Tongue (tissue), 2 donors: ENCODE data around the gene DLAT. TPM values are rescaled to one million over a fixed set of nuclear protein-coding genes. Genes with fewer than 3 reads are reported as not detected.
A peak's percentile ranks its signal among the peaks of the same experiment; 100 is the strongest.

Experiments
- DNase-seq: peaks from one replicate; pipeline ENCODE4 v3.0.0-alpha.2; 2015
- total RNA-seq: library from RNA; depleted of rRNA; stranded (reverse); fragments of >200 nt; gene quantifications from one replicate; pipeline ENCODE4 v1.2.3, GENCODE V29; 2014

The DLAT gene
- total RNA-seq = 77.1 TPM

GRCh38 chr11:112024773-112025678 is at the start of gene DLAT:
DLAT (plus strand) TSS chr11:112025408; CDS start chr11:112025473, 65 bp downstream.
- DNase-seq = peak; percentile 92

- DNase-seq = no peak
Measured at GRCh38 chr11:111976119-111976766, 49.0 kb upstream of the DLAT start.

DNA sequence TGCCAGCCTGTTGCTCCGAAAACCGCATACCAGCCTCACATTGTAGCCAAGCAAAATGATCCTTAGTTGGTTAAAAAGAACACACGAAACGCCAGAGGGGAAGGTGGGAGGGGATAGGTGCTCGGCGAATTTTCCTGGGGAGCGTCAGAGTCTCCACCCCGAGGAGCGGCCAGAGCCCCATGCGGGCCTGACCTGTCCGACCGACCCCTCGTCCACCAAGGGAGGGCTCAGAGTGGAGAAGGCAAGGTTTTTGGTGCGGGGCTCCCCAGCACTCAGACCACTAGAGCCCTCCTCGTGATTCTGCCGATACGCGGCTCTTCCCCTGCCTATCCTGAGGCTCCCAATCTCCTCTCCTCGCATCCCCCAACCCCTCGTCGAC is 48.5 kb upstream of the DLAT start:
- peak; percentile 40 for DNase-seq

DNA sequence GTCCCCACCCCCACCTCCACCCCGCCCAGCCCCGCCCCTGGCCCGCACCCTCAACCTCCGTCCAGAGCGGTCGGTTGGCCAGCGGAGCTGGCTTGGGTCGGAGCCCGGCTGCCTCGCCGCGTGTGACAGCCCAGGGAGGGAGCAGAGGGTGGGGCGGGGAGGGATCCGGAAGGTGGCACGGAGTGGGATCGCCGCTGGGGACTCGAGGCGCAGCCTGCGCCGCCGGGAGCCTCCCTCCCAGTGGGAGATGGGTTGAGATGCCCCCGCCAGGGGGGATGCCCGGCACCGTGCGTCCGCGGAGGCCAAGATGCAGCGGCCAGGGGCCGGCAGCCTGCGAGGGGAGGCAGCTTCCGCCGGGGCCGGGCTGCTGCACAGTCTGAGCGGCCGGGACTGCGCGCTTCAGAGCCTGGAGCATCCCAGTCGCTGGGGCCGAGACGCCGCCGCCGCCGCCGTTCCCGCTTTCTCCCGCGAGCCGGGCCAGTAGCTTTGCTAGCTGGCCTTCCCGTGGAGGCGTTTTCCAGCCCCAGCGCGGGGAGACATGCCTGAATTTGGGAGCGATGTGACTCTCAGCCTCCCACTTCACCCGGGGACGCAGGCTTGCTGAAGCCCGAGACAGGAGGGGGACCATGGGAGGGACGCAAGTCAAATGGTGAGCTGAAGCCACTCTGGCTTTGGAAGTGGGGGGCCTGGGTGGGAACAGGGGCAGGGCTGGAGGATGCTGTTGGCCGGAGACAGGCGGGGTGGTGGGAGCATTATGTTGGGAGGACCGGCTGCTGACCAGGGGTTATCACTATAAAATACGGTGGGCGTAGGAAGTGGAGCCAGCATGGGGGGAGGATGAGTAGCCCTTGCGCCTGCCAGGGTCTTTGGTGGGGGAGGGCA is 47.8 kb upstream of the DLAT start:
- peak; percentile 46 for DNase-seq

DNA sequence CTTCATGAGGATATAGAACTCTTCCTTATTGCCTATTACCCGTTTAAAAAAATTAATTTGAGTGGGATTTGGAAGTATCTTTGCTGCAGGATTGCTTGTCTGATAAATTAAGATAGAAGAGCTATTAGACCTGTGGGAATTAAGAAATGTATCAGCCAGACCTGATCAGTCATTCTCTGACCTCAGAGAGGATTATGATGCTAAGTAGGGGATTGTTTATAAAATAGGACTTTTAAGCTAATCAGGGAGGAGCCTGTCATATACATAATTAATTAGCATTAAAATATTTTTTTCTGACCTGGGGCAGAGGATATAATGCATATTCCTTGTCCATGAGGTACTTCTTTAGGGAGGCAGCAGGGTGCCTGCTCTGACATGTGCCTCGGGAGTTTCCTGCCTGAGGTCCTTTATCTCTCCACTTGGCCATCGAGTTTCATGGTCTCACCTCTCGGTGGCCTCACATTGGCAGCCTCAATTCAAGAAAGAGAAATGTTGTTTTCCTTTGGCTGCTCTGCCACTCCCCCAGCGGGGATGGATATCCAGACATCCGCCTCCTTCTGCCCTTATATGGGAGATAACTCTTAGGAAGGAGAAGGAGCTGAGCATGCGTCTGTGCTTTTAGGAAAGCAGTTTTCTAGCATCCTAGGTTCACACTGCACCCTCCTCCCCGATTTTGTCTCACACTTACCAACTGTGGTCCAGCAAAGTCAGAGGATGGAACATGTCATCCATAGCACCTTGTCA is 47.0 kb upstream of the DLAT start:
- DNase-seq = peak; percentile 81

GRCh38 chr11:111980062-111980461 is 45.1 kb upstream of the DLAT start:
- no peak for DNase-seq

- no peak for DNase-seq
Measured at GRCh38 chr11:111981270-111981669, 43.9 kb upstream of the DLAT start.

- peak; percentile 80 for DNase-seq
Measured at GRCh38 chr11:111982019-111982464, 43.2 kb upstream of the DLAT start.

DNA sequence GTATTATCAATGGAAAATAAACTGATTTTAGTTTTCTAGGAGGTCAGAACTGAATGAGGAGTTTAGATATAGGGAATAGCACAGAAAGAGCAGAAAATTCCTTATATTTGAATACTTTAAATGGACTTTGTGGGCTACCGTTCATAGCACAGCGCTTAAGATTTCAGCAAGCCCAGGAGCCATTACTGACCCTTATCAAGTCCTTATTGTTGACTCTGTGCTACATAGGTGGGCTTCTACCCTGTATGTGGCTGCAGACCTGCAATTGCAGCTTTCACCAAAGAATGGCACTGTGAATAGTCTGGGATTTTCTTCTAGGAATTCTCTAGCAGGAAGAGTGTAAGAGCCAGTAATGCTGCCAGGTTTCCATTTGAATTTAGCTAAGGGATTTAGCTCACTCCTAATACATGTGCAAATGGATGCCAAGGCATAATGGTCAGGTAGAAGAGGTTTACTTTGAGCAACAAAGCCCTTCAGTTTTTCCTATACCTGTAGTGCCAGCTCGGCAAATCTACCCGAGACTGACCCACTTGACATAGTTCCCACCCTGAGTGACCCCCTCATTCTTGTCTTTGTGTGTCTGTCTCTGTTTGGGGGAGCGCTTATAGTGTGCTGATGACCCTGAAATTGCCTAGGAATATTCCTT is 42.5 kb upstream of the DLAT start:
- DNase-seq = no peak

- DNase-seq = peak; percentile 53
Measured at GRCh38 chr11:111983187-111983986, 41.8 kb upstream of the DLAT start.

- no peak for DNase-seq
Measured at GRCh38 chr11:111986589-111986988, 38.6 kb upstream of the DLAT start.

DNA sequence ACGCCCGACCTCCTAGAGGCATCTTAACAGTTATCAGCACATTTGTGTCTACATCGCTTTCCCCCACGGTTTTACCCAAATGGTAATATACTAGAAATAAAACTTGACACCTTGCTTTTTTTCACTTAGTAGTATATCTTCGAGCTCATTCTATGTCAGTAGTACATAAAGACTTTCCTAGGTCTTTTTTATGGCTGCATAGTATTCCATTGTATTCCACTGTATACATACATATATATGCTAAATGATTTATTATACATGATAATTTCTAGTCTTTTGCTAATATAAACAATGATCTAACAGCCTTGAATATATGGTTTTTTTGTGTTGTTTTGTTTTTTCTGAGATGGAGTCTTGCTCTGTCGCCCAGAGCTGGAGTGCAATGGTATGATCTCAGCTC is 34.8 kb upstream of the DLAT start:
- no peak for DNase-seq

- DNase-seq = no peak
Measured at GRCh38 chr11:111992206-111992855, 32.9 kb upstream of the DLAT start.

DNA sequence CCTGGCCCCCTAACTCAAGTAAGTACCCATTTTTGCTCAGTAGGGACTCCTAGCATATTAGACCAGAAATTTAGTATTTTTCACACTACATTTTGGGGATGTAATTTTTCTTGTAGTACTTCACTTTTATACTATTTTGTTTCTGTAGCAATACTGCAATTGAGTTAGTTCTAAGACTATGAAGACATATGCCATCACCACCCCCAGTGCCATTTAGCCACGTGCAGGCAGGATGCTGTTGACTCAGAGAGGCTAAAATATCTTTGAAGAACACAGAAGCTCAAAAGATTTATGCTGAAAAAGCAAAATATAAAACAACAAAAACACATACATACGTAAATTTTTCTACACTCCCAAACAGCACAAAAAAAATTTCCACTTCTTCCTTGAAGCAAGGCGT is 29.1 kb upstream of the DLAT start:
- no peak for DNase-seq

DNA sequence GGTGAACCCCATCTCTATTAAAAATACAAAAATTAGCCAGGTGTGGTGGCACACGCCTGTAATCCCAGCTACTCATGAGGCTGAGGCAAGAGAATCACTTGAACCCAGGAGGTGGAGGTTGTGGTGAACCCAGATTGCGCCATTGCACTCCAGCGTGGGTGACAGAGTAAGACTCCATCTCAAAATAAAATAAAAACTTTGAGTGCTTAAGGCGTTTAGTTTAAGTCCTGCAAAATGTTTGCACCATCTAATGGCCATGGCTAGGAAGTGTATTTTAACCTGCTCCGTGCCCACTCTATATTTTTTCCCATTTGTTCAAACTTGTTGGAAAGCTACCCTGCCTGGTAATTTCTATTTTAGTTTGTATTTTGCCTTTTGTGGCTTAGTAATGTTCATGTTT is 28.5 kb upstream of the DLAT start:
- peak; percentile 28 for DNase-seq

DNA sequence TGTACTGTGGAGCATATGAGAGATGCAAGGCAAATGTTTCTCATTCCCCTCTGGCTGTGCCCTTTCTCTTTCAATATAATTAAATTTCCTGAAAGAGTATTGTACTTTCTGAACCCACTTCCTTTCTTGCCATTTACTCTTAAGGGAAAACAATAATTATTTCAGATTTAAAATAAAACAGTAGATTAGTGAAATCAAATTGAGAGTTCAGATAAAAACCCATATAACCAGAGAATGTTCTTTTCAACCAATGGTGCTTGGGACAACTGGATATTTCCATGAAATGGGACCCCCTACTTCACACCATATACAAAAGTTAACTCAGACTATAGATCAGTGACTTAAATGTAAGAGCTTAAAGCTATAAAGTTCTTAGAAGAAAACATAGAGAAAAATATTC is 26.1 kb upstream of the DLAT start:
- no peak for DNase-seq

- DNase-seq = no peak
Measured at GRCh38 chr11:112000703-112001102, 24.5 kb upstream of the DLAT start.

DNA sequence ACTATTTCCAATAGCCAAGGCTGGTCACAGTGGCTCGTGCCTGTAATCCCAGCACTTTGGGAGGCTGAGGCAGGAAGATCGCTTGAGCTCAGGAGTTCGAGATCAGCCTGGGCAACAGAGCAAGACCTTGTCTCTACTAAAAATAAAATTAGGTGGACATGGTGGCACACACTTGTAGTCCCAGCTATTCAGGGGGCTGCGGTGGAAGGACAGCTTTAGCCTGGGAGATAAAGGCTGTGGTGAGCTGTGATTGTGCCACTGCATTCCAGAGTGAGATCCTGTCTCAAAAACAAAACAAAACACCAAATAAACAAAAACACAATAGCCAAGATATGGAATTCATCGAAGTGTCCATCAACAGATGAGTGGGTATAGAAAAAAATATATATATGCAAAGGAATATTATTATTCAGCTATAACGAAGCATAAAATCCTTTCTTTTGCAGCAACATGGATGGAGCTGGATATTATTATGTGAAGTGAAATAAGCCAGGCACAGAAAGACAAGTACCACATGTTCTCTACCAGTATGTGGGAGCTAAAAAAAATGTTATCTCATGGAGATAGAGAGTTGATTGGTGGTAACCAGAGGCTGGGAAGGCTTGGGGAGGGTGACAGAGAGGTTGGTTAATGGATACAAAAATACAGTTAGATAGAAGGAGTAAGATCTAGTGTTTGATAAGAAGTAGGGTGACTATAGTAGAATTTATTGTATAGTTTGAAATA is 22.6 kb upstream of the DLAT start:
- DNase-seq = no peak

GRCh38 chr11:112004389-112004788 is 20.8 kb upstream of the DLAT start:
- no peak for DNase-seq
